Mucosa of descending colon (tissue), 3 donors: Measurements from ENCODE around the gene TMPRSS6. TPM values are rescaled to one million over a fixed set of nuclear protein-coding genes. Genes with fewer than 3 reads are reported as not detected.

Experiments used
- ATAC-seq: fragments of 200-7000 bp; cut with Tn5 transposase; one replicate; pipeline ENCODE4 v1.9.1; 2020; ENCODE audit warnings: mild to moderate bottlenecking, moderate library complexity
- DNase-seq, 3 donors: peaks; one replicate each; pipeline ENCODE4 v3.0.0-alpha.2; 2020
- H3K36me3 ChIP-seq: fragments of 200-600 bp; one replicate; pipeline ENCODE4 v1.8.0; 2021; ENCODE audit warnings: low read depth, mild to moderate bottlenecking
- H3K4me1 ChIP-seq: fragments of 200-600 bp; one replicate; pipeline ENCODE4 v1.8.0; 2021; ENCODE audit warnings: low read depth, mild to moderate bottlenecking
- H3K4me3 ChIP-seq: fragments of 200-600 bp; one replicate; pipeline ENCODE4 v1.8.0; 2021; ENCODE audit warnings: mild to moderate bottlenecking
- H3K9me3 ChIP-seq: fragments of 200-600 bp; one replicate; pipeline ENCODE4 v1.8.0; 2021; ENCODE audit warnings: mild to moderate bottlenecking
- CTCF ChIP-seq: fragments of 200-600 bp; IDR thresholded peaks from one replicate; pipeline ENCODE4 v1.8.0; 2022; ENCODE audit warnings: antibody characterized with exemption, mild to moderate bottlenecking
- intact Hi-C, 2 donors: fragments of 100-400 bp; cut with DNase I in 1 of 2; cut with micrococcal nuclease in 1 of 2; formaldehyde crosslinking; loops; one replicate each; pipeline versions ENCODE4 v1.11.0 to v1.11.1; 2022; cut with DNase I, micrococcal nuclease
- long read RNA-seq, 2 donors: library from polyadenylated mRNA; unstranded; transcript quantifications; one replicate each; pipeline ENCODE4 v2.0.0, GENCODE V29; 2019 to 2021
- total RNA-seq, 3 donors: library from RNA; stranded (reverse); fragmentation: NEBNext Ultra II Directional in 2 of 3; extraction: Animal tissue kit (Norgen Biotek cat#: 25700) in 2 of 3; gene quantifications; one replicate each; pipeline versions ENCODE4 v1.2.1 to v1.2.4, GENCODE V29; 2021 to 2023
- donor health status: DM: no; HTN: no; CAD: no; lungs with moderate emphysema.
- donor health status: DM: no; HTN: no; CAD: no.
- donor health status: DM: no; HTN: yes; CAD: no.

TMPRSS6 gene
- total RNA-seq: under 1 TPM in 2 of 3 donors, not detected in 1; 0.29 to 0.46 TPM
- long read RNA-seq, donor 1: 0 reads
- long read RNA-seq, donor 2, partial matches to known transcripts: 1 of 1 reads
- long read RNA-seq, donor 2, other reads (novel, unspliced or antisense): 0 of 1 reads

- DNase-seq (no peak), ATAC-seq (peak; percentile 22)
- Histone ChIP-seq H3K36me3 (no peaks in the 10 kb centered on the region), H3K4me3 (no peak within 1 kb of the TSS), H3K9me3 (no peaks in the 10 kb centered on the region), H3K4me1 (no peaks in the 10 kb centered on the region)
- intact Hi-C loops: no loop called here
- TF ChIP-seq CTCF: no peak
These were observed at the start of gene TMPRSS6 for GRCh38 chr22:37109242-37109917. TMPRSS6 (minus strand) TSS chr22:37109713; CDS start chr22:37103417, 6,296 bp downstream.

GRCh38 chr22:37158963-37159290 lies 49.4 kb upstream of the TMPRSS6 start:
- no peak for TF ChIP-seq CTCF

GRCh38 chr22:37157516-37158285 lies 48.2 kb upstream of the TMPRSS6 start:
- no peak for TF ChIP-seq CTCF
- intact Hi-C loops: loop anchor here in 1 of 2 donors (10.0 kb wide), 1 partner anchor 47 kb away; no protein-coding TSS in a partner anchor
- Histone ChIP-seq H3K4me1 (no peaks in the 10 kb centered on the region), H3K4me3 (no peak overlapping the region), H3K36me3 (no peaks in the 10 kb centered on the region), H3K9me3 (no peaks in the 10 kb centered on the region)
- no peak for DNase-seq
- no peak for ATAC-seq

More at GRCh38 chr22:37158963-37159290, 49.4 kb upstream of the TMPRSS6 start:
- Histone ChIP-seq H3K36me3 (no peaks in the 10 kb centered on the region), H3K4me1 (no peaks in the 10 kb centered on the region), H3K9me3 (no peaks in the 10 kb centered on the region), H3K4me3 (no peak overlapping the region)
- DNase-seq: no peak
- ATAC-seq: no peak
- intact Hi-C loops: loop anchor here in 1 of 2 donors (10.0 kb wide), 1 partner anchor 46 kb away; no protein-coding TSS in a partner anchor

GRCh38 chr22:37156686-37157435 lies 47.3 kb upstream of the TMPRSS6 start:
- no peak for TF ChIP-seq CTCF
- Histone ChIP-seq H3K36me3 (no peaks in the 10 kb centered on the region), H3K9me3 (no peaks in the 10 kb centered on the region), H3K4me3 (no peak overlapping the region), H3K4me1 (no peaks in the 10 kb centered on the region)
- DNase-seq (no peak), ATAC-seq (no peak)
- intact Hi-C loops: loop anchor here in 1 of 2 donors (10.0 kb wide), 1 partner anchor 48 kb away; no protein-coding TSS in a partner anchor

GRCh38 chr22:37155971-37156370 lies 46.5 kb upstream of the TMPRSS6 start:
- no peaks in the 10 kb centered on the region for H3K4me1 ChIP-seq
- intact Hi-C loops: loop anchor here in 1 of 2 donors (10.0 kb wide), 1 partner anchor 49 kb away; no protein-coding TSS in a partner anchor
- no peak for TF ChIP-seq CTCF
- ATAC-seq (no peak), DNase-seq (no peak)
- no peaks in the 10 kb centered on the region for H3K36me3 ChIP-seq
- H3K4me3 ChIP-seq: no peak overlapping the region
- H3K9me3 ChIP-seq: no peaks in the 10 kb centered on the region
